ENCODE results near the gene ERCC6L2. TPM values are rescaled to one million over a fixed set of nuclear protein-coding genes. Genes with fewer than 3 reads are reported as not detected.

Gene ERCC6L2
- total and polyA plus RNA-seq, 2 experiments from 2014 or later = 33.5 to 80.6 TPM

DNA sequence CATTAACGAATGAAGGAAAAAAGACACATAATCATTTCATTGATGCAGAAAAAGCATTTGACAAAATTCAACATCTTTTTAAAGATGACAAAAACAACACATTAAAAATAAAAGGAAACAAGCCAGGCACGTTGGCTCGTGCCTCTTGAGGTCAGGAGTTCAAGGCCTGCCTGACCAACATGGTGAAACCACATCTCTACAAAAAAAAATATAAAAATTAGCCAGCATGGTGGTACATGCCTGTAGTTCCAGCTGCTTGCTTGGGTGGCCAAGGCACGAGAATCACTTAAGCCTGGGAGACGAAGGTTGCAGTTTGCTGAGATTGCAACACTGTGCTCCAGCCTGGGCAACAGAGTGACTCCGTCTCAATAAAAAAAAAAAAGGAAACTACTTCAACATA is 77.0 kb downstream of the ERCC6L2 start:
- peaks cover 71% of the 10 kb centered on the region for H3K36me3 Mint-ChIP-seq (ENCODE audit: low read depth)
- ATAC-seq (no peak), DNase-seq (ENCODE audit: low spot score) (no peak)
- no peak overlapping the region for H2AFZ ChIP-seq
- no peaks in the 10 kb centered on the region for H3K4me1 Mint-ChIP-seq
- H3K36me3 ChIP-seq (ENCODE audit: insufficient read depth) = peaks cover 19% of the 10 kb centered on the region; the same call in 1 of the 2 replicates
- no peak overlapping the region for H3K27ac ChIP-seq (ENCODE audit: low read depth)
- no peaks in the 10 kb centered on the region for H3K9me2 ChIP-seq (ENCODE audit: insufficient read depth)
- H3K27me3 ChIP-seq (ENCODE audit: insufficient read depth) = no peaks in the 10 kb centered on the region
- TF ChIP-seq, protein P1, sequence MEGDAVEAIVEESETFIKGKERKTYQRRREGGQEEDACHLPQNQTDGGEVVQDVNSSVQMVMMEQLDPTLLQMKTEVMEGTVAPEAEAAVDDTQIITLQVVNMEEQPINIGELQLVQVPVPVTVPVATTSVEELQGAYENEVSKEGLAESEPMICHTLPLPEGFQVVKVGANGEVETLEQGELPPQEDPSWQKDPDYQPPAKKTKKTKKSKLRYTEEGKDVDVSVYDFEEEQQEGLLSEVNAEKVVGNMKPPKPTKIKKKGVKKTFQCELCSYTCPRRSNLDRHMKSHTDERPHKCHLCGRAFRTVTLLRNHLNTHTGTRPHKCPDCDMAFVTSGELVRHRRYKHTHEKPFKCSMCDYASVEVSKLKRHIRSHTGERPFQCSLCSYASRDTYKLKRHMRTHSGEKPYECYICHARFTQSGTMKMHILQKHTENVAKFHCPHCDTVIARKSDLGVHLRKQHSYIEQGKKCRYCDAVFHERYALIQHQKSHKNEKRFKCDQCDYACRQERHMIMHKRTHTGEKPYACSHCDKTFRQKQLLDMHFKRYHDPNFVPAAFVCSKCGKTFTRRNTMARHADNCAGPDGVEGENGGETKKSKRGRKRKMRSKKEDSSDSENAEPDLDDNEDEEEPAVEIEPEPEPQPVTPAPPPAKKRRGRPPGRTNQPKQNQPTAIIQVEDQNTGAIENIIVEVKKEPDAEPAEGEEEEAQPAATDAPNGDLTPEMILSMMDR (conservative IDR thresholded peaks at IDR 0.05; ENCODE audit: low read depth in 2 of 2) = no peak
- TF ChIP-seq, protein P2, sequence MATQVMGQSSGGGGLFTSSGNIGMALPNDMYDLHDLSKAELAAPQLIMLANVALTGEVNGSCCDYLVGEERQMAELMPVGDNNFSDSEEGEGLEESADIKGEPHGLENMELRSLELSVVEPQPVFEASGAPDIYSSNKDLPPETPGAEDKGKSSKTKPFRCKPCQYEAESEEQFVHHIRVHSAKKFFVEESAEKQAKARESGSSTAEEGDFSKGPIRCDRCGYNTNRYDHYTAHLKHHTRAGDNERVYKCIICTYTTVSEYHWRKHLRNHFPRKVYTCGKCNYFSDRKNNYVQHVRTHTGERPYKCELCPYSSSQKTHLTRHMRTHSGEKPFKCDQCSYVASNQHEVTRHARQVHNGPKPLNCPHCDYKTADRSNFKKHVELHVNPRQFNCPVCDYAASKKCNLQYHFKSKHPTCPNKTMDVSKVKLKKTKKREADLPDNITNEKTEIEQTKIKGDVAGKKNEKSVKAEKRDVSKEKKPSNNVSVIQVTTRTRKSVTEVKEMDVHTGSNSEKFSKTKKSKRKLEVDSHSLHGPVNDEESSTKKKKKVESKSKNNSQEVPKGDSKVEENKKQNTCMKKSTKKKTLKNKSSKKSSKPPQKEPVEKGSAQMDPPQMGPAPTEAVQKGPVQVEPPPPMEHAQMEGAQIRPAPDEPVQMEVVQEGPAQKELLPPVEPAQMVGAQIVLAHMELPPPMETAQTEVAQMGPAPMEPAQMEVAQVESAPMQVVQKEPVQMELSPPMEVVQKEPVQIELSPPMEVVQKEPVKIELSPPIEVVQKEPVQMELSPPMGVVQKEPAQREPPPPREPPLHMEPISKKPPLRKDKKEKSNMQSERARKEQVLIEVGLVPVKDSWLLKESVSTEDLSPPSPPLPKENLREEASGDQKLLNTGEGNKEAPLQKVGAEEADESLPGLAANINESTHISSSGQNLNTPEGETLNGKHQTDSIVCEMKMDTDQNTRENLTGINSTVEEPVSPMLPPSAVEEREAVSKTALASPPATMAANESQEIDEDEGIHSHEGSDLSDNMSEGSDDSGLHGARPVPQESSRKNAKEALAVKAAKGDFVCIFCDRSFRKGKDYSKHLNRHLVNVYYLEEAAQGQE (IDR thresholded peaks at IDR 0.05; ENCODE audit: unreplicated experiment) = no peak
- no peak for TF ChIP-seq EZH2phosphoT487 (IDR thresholded peaks at IDR 0.05; ENCODE audit: unreplicated experiment)
- TF ChIP-seq, protein P3, sequence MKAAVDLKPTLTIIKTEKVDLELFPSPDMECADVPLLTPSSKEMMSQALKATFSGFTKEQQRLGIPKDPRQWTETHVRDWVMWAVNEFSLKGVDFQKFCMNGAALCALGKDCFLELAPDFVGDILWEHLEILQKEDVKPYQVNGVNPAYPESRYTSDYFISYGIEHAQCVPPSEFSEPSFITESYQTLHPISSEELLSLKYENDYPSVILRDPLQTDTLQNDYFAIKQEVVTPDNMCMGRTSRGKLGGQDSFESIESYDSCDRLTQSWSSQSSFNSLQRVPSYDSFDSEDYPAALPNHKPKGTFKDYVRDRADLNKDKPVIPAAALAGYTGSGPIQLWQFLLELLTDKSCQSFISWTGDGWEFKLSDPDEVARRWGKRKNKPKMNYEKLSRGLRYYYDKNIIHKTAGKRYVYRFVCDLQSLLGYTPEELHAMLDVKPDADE (IDR thresholded peaks at IDR 0.05) = no peak
- TF ChIP-seq STAT1 (IDR thresholded peaks at IDR 0.05; ENCODE audit: unreplicated experiment) = no peak
- no peak for TF ChIP-seq EZH2 (IDR thresholded peaks at IDR 0.05; ENCODE audit: low read depth, unreplicated experiment)
- TF ChIP-seq JUNB (IDR thresholded peaks at IDR 0.05; ENCODE audit: unreplicated experiment) = no peak
- no peak for TF ChIP-seq ZNF331 (CRISPR knock-in tag; IDR thresholded peaks at IDR 0.05; ENCODE audit: low read depth)
- TF ChIP-seq NANOG (IDR thresholded peaks at IDR 0.05; ENCODE audit: borderline replicate concordance) = no peak
- TF ChIP-seq, protein P4, sequence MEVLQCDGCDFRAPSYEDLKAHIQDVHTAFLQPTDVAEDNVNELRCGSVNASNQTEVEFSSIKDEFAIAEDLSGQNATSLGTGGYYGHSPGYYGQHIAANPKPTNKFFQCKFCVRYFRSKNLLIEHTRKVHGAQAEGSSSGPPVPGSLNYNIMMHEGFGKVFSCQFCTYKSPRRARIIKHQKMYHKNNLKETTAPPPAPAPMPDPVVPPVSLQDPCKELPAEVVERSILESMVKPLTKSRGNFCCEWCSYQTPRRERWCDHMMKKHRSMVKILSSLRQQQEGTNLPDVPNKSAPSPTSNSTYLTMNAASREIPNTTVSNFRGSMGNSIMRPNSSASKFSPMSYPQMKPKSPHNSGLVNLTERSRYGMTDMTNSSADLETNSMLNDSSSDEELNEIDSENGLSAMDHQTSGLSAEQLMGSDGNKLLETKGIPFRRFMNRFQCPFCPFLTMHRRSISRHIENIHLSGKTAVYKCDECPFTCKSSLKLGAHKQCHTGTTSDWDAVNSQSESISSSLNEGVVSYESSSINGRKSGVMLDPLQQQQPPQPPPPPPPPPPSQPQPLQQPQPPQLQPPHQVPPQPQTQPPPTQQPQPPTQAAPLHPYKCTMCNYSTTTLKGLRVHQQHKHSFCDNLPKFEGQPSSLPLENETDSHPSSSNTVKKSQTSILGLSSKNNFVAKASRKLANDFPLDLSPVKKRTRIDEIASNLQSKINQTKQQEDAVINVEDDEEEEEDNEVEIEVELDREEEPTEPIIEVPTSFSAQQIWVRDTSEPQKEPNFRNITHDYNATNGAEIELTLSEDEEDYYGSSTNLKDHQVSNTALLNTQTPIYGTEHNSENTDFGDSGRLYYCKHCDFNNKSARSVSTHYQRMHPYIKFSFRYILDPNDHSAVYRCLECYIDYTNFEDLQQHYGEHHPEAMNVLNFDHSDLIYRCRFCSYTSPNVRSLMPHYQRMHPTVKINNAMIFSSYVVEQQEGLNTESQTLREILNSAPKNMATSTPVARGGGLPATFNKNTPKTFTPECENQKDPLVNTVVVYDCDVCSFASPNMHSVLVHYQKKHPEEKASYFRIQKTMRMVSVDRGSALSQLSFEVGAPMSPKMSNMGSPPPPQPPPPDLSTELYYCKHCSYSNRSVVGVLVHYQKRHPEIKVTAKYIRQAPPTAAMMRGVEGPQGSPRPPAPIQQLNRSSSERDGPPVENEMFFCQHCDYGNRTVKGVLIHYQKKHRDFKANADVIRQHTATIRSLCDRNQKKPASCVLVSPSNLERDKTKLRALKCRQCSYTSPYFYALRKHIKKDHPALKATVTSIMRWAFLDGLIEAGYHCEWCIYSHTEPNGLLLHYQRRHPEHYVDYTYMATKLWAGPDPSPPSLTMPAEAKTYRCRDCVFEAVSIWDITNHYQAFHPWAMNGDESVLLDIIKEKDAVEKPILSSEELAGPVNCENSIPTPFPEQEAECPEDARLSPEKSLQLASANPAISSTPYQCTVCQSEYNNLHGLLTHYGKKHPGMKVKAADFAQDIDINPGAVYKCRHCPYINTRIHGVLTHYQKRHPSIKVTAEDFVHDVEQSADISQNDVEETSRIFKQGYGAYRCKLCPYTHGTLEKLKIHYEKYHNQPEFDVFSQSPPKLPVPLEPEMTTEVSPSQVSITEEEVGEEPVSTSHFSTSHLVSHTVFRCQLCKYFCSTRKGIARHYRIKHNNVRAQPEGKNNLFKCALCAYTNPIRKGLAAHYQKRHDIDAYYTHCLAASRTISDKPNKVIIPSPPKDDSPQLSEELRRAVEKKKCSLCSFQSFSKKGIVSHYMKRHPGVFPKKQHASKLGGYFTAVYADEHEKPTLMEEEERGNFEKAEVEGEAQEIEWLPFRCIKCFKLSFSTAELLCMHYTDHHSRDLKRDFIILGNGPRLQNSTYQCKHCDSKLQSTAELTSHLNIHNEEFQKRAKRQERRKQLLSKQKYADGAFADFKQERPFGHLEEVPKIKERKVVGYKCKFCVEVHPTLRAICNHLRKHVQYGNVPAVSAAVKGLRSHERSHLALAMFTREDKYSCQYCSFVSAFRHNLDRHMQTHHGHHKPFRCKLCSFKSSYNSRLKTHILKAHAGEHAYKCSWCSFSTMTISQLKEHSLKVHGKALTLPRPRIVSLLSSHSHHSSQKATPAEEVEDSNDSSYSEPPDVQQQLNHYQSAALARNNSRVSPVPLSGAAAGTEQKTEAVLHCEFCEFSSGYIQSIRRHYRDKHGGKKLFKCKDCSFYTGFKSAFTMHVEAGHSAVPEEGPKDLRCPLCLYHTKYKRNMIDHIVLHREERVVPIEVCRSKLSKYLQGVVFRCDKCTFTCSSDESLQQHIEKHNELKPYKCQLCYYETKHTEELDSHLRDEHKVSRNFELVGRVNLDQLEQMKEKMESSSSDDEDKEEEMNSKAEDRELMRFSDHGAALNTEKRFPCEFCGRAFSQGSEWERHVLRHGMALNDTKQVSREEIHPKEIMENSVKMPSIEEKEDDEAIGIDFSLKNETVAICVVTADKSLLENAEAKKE (CRISPR knock-in tag; IDR thresholded peaks at IDR 0.05) = no peak
- TF ChIP-seq POLR2AphosphoS5 (IDR thresholded peaks at IDR 0.05; ENCODE audit: low read depth) = no peak
- TF ChIP-seq ZNF114 (CRISPR knock-in tag; IDR thresholded peaks at IDR 0.05) = no peak
- TF ChIP-seq CREB1 (CRISPR knock-in tag; IDR thresholded peaks at IDR 0.05; ENCODE audit: low read depth) = no peak
- no peaks in the 10 kb centered on the region for H4K20me1 ChIP-seq (replicated peaks; ENCODE audit: insufficient read depth)
- no peaks in the 10 kb centered on the region for H3K4me1 ChIP-seq (ENCODE audit: insufficient read depth)
- no peak overlapping the region for H3K27ac Mint-ChIP-seq
- H3K4me2 ChIP-seq = no peak overlapping the region
- no peaks in the 10 kb centered on the region for H3F3A ChIP-seq (replicated peaks; ENCODE audit: low read depth)
- no peak overlapping the region for H3K4me3 Mint-ChIP-seq
- H3K4me3 ChIP-seq = no peak overlapping the region
- peaks cover 9% of the 10 kb centered on the region; the same call in 2 of the 3 replicates for H3K9me3 Mint-ChIP-seq
- no peaks in the 10 kb centered on the region for H3K27me3 Mint-ChIP-seq (ENCODE audit: insufficient read depth, low read depth, poor library complexity)
- no peaks in the 10 kb centered on the region for H3K79me2 ChIP-seq (replicated peaks; ENCODE audit: insufficient read depth)
